PFSK-1 (cell line): Measurements from ENCODE around the gene KRTAP3-2.

ENCODE experiments used
- FOXP2 ChIP-seq: optimal IDR thresholded peaks from 2 replicates; pipeline ENCODE3; 2011; ENCODE audit warnings: borderline replicate concordance, control low read depth, inconsistent platforms; ENCODE audit not compliant: insufficient read depth; ENCODE audit errors: extremely low read length, extremely low read depth
- POLR2AphosphoS5 ChIP-seq: IDR thresholded peaks from 2 replicates; pipeline ENCODE4 v1.6.1; 2012; ENCODE audit warnings: low read depth, mild to moderate bottlenecking, control low read depth, low read length, moderate library complexity
- REST ChIP-seq, 2 experiments: IDR thresholded peaks; 2 replicates each; pipeline versions ENCODE4 v1.6.1 to v1.8.0; 2011 to 2012; ENCODE audit warnings: low read depth in 2 of 2, low read length in 2 of 2, control low read depth in 1 of 2, inconsistent platforms in 1 of 2, mild to moderate bottlenecking in 1 of 2, moderate library complexity in 1 of 2; ENCODE audit not compliant: insufficient read depth in 1 of 2
- SIN3A ChIP-seq: IDR thresholded peaks from 2 replicates; pipeline ENCODE4 v1.6.1; 2012; ENCODE audit warnings: mild to moderate bottlenecking, low read length, moderate library complexity, borderline replicate concordance; ENCODE audit not compliant: insufficient read depth
- TAF1 ChIP-seq: IDR thresholded peaks from 2 replicates; pipeline ENCODE4 v1.6.1; 2012; ENCODE audit warnings: low read length, control low read depth, borderline replicate concordance; ENCODE audit not compliant: insufficient read depth

The KRTAP3-2 gene

GRCh38 chr17:41024697-41025096 lies 25.0 kb upstream of the KRTAP3-2 start:
- TF ChIP-seq POLR2AphosphoS5 (no peak), REST (IDR thresholded peaks at IDR 0.05; ENCODE audit: insufficient read depth in 1 of 2, low read depth in 2 of 2, low read length in 2 of 2) (no peak), TAF1 (no peak), SIN3A (no peak), FOXP2 (no peak)

- no peak for TF ChIP-seq POLR2AphosphoS5
- TF ChIP-seq FOXP2 = no peak
- no peak for TF ChIP-seq REST (IDR thresholded peaks at IDR 0.05; ENCODE audit: insufficient read depth in 1 of 2, low read depth in 2 of 2, low read length in 2 of 2)
- TF ChIP-seq TAF1 = no peak
- TF ChIP-seq SIN3A = no peak
Measured at GRCh38 chr17:41020336-41020735, 20.6 kb upstream of the KRTAP3-2 start.

GRCh38 chr17:41019415-41019814 lies 19.7 kb upstream of the KRTAP3-2 start:
- TF ChIP-seq SIN3A (no peak), REST (IDR thresholded peaks at IDR 0.05; ENCODE audit: insufficient read depth in 1 of 2, low read depth in 2 of 2, low read length in 2 of 2) (no peak), TAF1 (no peak), FOXP2 (no peak), POLR2AphosphoS5 (no peak)

- TF ChIP-seq TAF1 = no peak
- TF ChIP-seq POLR2AphosphoS5 = no peak
- no peak for TF ChIP-seq REST (IDR thresholded peaks at IDR 0.05; ENCODE audit: insufficient read depth in 1 of 2, low read depth in 2 of 2, low read length in 2 of 2)
- no peak for TF ChIP-seq SIN3A
- TF ChIP-seq FOXP2 = no peak
Measured at GRCh38 chr17:41018541-41018940, 18.8 kb upstream of the KRTAP3-2 start.

GRCh38 chr17:41016578-41017215 lies 17.0 kb upstream of the KRTAP3-2 start:
- TF ChIP-seq SIN3A (no peak), TAF1 (no peak), FOXP2 (no peak), REST (IDR thresholded peaks at IDR 0.05; ENCODE audit: insufficient read depth in 1 of 2, low read depth in 2 of 2, low read length in 2 of 2) (no peak), POLR2AphosphoS5 (no peak)
